Neuronal stem cell (in vitro differentiated cells): ENCODE measurements around the gene DDX42.
"Not testable (repeated sequence)": the region's sequence is repeated elsewhere in the genome, so short reads cannot be mapped to it uniquely, and the experiment has no call there.

Source experiments
- DNase-seq: peaks from one replicate; pipeline ENCODE4 v3.0.0-alpha.2; 2013; ENCODE audit warnings: low spot score
- H2AFZ ChIP-seq: one replicate; pipeline ENCODE4 v1.6.1; 2013; ENCODE audit warnings: mild to moderate bottlenecking, low read length, inconsistent platforms
- H2AK5ac ChIP-seq: 2 replicates; pipeline ENCODE4 v1.6.1; 2013; ENCODE audit warnings: low read depth, mild to moderate bottlenecking, inconsistent platforms, low read length, moderate library complexity, mixed read lengths
- H2BK120ac ChIP-seq: 2 replicates; pipeline ENCODE4 v1.6.1; 2013; ENCODE audit warnings: low read depth, mild to moderate bottlenecking, inconsistent platforms, low read length, moderate library complexity, mixed read lengths
- H2BK12ac ChIP-seq: one replicate; pipeline ENCODE4 v1.6.1; 2013; ENCODE audit warnings: low read length, inconsistent platforms
- H2BK15ac ChIP-seq: 2 replicates; pipeline ENCODE4 v1.6.1; 2013; ENCODE audit warnings: mild to moderate bottlenecking, low read length, inconsistent platforms, mixed read lengths
- H2BK5ac ChIP-seq: one replicate; pipeline ENCODE4 v1.6.1; 2013; ENCODE audit warnings: inconsistent platforms, mild to moderate bottlenecking, low read length, moderate library complexity
- H3K14ac ChIP-seq: one replicate; pipeline ENCODE4 v1.6.1; 2013; ENCODE audit warnings: low read length, inconsistent platforms
- H3K18ac ChIP-seq: 2 replicates; pipeline ENCODE4 v1.6.1; 2013; ENCODE audit warnings: low read length, inconsistent platforms
- H3K23ac ChIP-seq: 2 replicates; pipeline ENCODE4 v1.6.1; 2013; ENCODE audit warnings: low read depth, mild to moderate bottlenecking, mixed read lengths, low read length, inconsistent platforms; ENCODE audit not compliant: poor library complexity
- H3K27ac ChIP-seq: replicated peaks from 3 replicates; pipeline ENCODE4 v1.5.1; 2013; ENCODE audit warnings: low read length, inconsistent platforms
- H3K27me3 ChIP-seq, 3 experiments: 2 replicates each; pipeline ENCODE4 v1.6.1; 2013; ENCODE audit warnings: low read length in 3 of 3, mild to moderate bottlenecking in 2 of 3, inconsistent platforms in 1 of 3, low read depth in 1 of 3, mixed read lengths in 1 of 3, moderate library complexity in 1 of 3; ENCODE audit not compliant: control insufficient read depth in 3 of 3, insufficient read depth in 3 of 3
- H3K36me3 ChIP-seq, 2 donors: replicated peaks in 1 of 2; 2 replicates each; pipeline ENCODE4 v1.6.1; 2013; ENCODE audit warnings: low read length in 2 of 2; ENCODE audit not compliant: control insufficient read depth in 2 of 2, insufficient read depth in 2 of 2
- H3K4ac ChIP-seq: 2 replicates; pipeline ENCODE4 v1.6.1; 2013; ENCODE audit warnings: inconsistent platforms, mild to moderate bottlenecking, low read length, moderate library complexity
- H3K4me1 ChIP-seq, 2 donors: 1 replicate in 1 of 2; 2 replicates in 1 of 2; pipeline ENCODE4 v1.6.1; 2013; ENCODE audit warnings: low read length in 2 of 2, low read depth in 1 of 2; ENCODE audit not compliant: control insufficient read depth in 2 of 2, insufficient read depth in 1 of 2
- H3K4me2 ChIP-seq: one replicate; pipeline ENCODE4 v1.6.1; 2013; ENCODE audit warnings: mild to moderate bottlenecking, low read length, inconsistent platforms; ENCODE audit not compliant: insufficient read depth, poor library complexity, severe bottlenecking
- H3K4me3 ChIP-seq, 2 donors: 2 replicates each; pipeline ENCODE4 v1.5.1; 2013; ENCODE audit warnings: low read length in 2 of 2, mild to moderate bottlenecking in 2 of 2, inconsistent platforms in 1 of 2, moderate library complexity in 1 of 2
- H3K79me1 ChIP-seq: one replicate; pipeline ENCODE4 v1.6.1; 2013; ENCODE audit warnings: low read depth, mild to moderate bottlenecking, inconsistent platforms, low read length, moderate library complexity
- H3K9ac ChIP-seq: one replicate; pipeline ENCODE4 v1.6.1; 2013; ENCODE audit warnings: mild to moderate bottlenecking, low read depth, low read length, inconsistent platforms; ENCODE audit not compliant: poor library complexity
- H3K9me3 ChIP-seq, 2 donors: replicated peaks in 1 of 2; 2 replicates each; pipeline versions ENCODE3 to v1.6.1; 2013; ENCODE audit warnings: low read length in 2 of 2, mild to moderate bottlenecking in 2 of 2, inconsistent platforms in 1 of 2, low read depth in 1 of 2, mixed read lengths in 1 of 2, moderate library complexity in 1 of 2; ENCODE audit not compliant: control insufficient read depth in 2 of 2, insufficient read depth in 1 of 2
- H4K8ac ChIP-seq: one replicate; pipeline ENCODE4 v1.6.1; 2013; ENCODE audit warnings: low read depth, mild to moderate bottlenecking, inconsistent platforms, low read length, moderate library complexity
- H4K91ac ChIP-seq: one replicate; pipeline ENCODE4 v1.6.1; 2013; ENCODE audit warnings: low read length, low read depth, mild to moderate bottlenecking, inconsistent platforms; ENCODE audit not compliant: poor library complexity
- WGBS, 2 donors: extraction: QIAGEN DNeasy Blood & Tissue Kit; methylation state at CpG; one replicate each; pipeline ENCODE4 v1.1.7; 2013; ENCODE audit warnings: missing lambda C conversion rate in 2 of 2, mixed read lengths in 1 of 2; ENCODE audit not compliant: insufficient read length in 2 of 2, insufficient replicate concordance in 1 of 2; ENCODE audit errors: extremely low coverage in 2 of 2; 5-methylcytosine and 5-hydroxymethylcytosine counted together

DDX42 gene

DNA sequence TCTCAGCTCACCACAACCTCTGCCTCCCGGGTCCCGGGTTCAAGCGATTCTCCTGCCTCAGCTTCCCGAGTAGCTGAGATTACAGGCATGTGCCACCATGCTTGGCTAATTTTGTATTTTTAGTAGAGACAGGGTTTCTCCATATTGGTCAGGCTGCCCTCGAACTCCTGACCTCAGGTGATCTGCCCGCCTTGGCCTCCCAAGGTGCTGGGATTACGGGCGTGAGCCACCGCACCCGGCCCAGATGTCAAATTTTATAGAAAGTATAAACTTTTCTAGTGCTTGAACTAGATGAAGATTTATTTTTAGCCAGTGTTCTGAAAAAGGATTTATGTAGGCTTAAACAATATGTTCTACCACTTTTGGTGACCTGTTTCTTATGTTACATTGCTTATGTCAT lies 22.4 kb downstream of the DDX42 start:
- not testable (repeated sequence) for H3K4ac ChIP-seq, DNase-seq, H2BK12ac ChIP-seq, H3K18ac ChIP-seq, H2BK120ac ChIP-seq, H3K4me3 ChIP-seq, H3K27ac ChIP-seq, H2BK15ac ChIP-seq, H2AFZ ChIP-seq, H3K4me1 ChIP-seq, H4K91ac ChIP-seq, H3K4me2 ChIP-seq, H2AK5ac ChIP-seq, H4K8ac ChIP-seq, H3K9ac ChIP-seq, H3K79me1 ChIP-seq, H2BK5ac ChIP-seq, H3K14ac ChIP-seq, H3K27me3 ChIP-seq, H3K9me3 ChIP-seq, H3K23ac ChIP-seq
- peaks cover 34 to 99% of the 10 kb centered on the region in 2 donors for H3K36me3 ChIP-seq
- no CpG with 5 or more reads among the region's 10 CpGs for WGBS, 2 donors

- Histone ChIP-seq H3K23ac (no peak overlapping the region), H2BK5ac (no peak overlapping the region), H2BK120ac (no peak overlapping the region), H4K91ac (no peak overlapping the region), H3K14ac (no peak overlapping the region), H3K18ac (no peak overlapping the region), H3K9me3 (no peaks in the 10 kb centered on the region), H3K36me3 (peaks cover 33 to 100% of the 10 kb centered on the region in 2 donors), H3K4me1 (no peaks in the 10 kb centered on the region), H3K9ac (no peak overlapping the region), H3K4ac (no peak overlapping the region), H2AK5ac (no peak overlapping the region), H2BK12ac (no peak overlapping the region), H3K4me2 (no peak overlapping the region), H4K8ac (no peak overlapping the region), H3K4me3 (no peak overlapping the region), H2BK15ac (no peak overlapping the region), H3K79me1 (no peaks in the 10 kb centered on the region), H2AFZ (no peak overlapping the region), H3K27ac (no peak overlapping the region), H3K27me3 (no peaks in the 10 kb centered on the region)
- DNase-seq, result no peak
- WGBS, 2 donors, result no CpG with 5 or more reads among the region's 3 CpGs
These were observed 24.7 kb downstream of the DDX42 start for GRCh38 chr17:63798572-63799106.

DNA sequence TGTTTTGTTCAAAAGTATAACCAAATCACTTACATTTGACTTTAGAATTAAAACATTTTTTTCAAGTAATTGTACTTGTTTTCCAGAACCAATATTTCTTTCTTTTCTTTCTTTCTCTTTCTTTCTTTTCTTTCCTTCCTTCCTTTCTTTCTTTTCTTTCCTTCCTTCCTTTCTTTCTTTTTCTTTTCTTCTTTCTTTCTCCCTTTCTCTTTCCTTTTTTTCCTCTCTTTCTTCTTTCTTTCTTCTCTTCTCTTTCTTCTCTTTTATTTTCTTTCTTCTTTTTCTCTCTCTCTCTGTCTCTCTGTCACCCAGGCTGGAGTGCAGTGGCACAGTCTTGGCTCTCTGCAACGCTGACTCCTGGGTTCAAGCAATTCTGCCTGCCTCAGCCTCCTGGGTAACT lies 26.8 kb downstream of the DDX42 start:
- no peak for DNase-seq
- no peak overlapping the region for H3K23ac ChIP-seq
- no peak overlapping the region for H2AFZ ChIP-seq
- H3K14ac ChIP-seq, result no peak overlapping the region
- no peak overlapping the region for H2BK120ac ChIP-seq
- H3K9me3 ChIP-seq, result no peaks in the 10 kb centered on the region
- peaks cover 25 to 100% of the 10 kb centered on the region in 2 donors for H3K36me3 ChIP-seq
- H2BK15ac ChIP-seq, result no peak overlapping the region
- H2AK5ac ChIP-seq, result no peak overlapping the region
- H3K4me2 ChIP-seq, result no peak overlapping the region
- no peak overlapping the region for H3K27ac ChIP-seq
- H3K27me3 ChIP-seq, result no peaks in the 10 kb centered on the region
- H3K9ac ChIP-seq, result no peak overlapping the region
- H2BK12ac ChIP-seq, result no peak overlapping the region
- no peak overlapping the region for H2BK5ac ChIP-seq
- H4K8ac ChIP-seq, result no peak overlapping the region
- no peaks in the 10 kb centered on the region for H3K79me1 ChIP-seq
- no peak overlapping the region for H4K91ac ChIP-seq
- H3K4me1 ChIP-seq, result no peaks in the 10 kb centered on the region
- WGBS, 2 donors, result no CpG with 5 or more reads among the region's 1 CpG
- no peak overlapping the region for H3K4ac ChIP-seq
- H3K18ac ChIP-seq, result no peak overlapping the region
- no peak overlapping the region for H3K4me3 ChIP-seq

DNA sequence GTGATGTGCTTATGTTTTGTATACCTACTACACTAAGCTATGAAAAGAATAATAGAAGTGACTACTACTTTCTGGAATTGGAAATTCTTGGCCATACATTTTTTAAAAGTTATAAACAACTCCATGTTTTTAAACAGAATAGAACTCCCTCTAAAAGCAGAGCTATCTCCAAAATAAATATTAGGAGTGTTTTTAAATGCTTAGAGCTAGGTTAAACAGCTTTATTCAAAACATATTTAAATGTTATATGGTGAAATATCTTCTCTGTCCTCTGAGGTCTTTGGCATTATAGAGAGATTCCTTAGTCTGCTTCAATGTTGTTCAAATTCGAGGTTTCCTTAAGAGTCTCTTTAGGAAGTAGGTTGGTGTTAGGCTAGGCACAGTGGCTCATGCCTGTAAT lies 30.4 kb downstream of the DDX42 start:
- H3K18ac ChIP-seq, result no peak overlapping the region
- H2BK5ac ChIP-seq, result no peak overlapping the region
- H2AK5ac ChIP-seq, result no peak overlapping the region
- no peak overlapping the region for H4K91ac ChIP-seq
- H3K36me3 ChIP-seq, result peaks cover 32 to 100% of the 10 kb centered on the region in 2 donors
- H3K27ac ChIP-seq, result no peak overlapping the region
- H4K8ac ChIP-seq, result no peak overlapping the region
- no peak overlapping the region for H2BK15ac ChIP-seq
- H3K23ac ChIP-seq, result no peak overlapping the region
- no peak overlapping the region for H2AFZ ChIP-seq
- no peak overlapping the region for H3K9ac ChIP-seq
- no peaks in the 10 kb centered on the region for H3K9me3 ChIP-seq
- no peak overlapping the region for H2BK120ac ChIP-seq
- no peak overlapping the region for H3K4ac ChIP-seq
- no peaks in the 10 kb centered on the region for H3K4me1 ChIP-seq
- no peaks in the 10 kb centered on the region for H3K79me1 ChIP-seq
- H3K4me3 ChIP-seq, result no peak overlapping the region
- no peak for DNase-seq
- H3K27me3 ChIP-seq, result no peaks in the 10 kb centered on the region
- no peak overlapping the region for H3K14ac ChIP-seq
- no peak overlapping the region for H2BK12ac ChIP-seq
- no CpG with 5 or more reads among the region's 1 CpG for WGBS, 2 donors
- no peak overlapping the region for H3K4me2 ChIP-seq
